Iris pigment epithelial cell (primary cell): ENCODE measurements around the gene DLG2.

Experiments used
- DNase-seq: peaks from one replicate; pipeline ENCODE4 v3.0.0-alpha.2; 2011; ENCODE audit warnings: low read depth

DLG2 gene

DNA sequence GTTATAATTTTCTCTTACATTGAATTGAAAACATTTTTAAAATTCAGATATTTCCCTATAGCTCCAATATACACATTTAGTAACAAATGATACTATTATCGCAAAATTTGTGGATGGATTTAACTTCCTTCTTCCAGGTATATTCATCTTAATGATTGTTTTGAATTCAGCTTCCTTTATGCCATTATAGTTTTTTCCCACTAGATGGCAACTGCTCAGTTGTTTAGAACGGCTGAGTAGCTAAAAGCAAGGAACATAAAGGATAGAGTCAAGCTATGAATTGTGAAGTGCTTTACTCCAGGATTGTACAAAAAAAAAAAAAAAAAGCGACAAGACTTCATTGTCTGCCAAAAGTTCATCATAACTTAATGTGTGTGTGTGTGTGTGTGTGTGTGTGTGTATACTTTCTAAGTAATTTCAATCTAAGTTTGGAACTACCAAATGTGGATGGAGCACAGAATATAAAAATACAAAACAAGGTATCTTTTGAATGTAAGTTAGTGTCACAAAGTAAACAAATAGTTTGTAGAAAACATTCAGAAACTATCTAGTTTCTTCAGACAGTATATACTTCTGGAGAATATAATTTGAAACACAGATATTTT lies 846.4 kb downstream of the DLG2 start:
- DNase-seq, result peak; percentile 33

DNA sequence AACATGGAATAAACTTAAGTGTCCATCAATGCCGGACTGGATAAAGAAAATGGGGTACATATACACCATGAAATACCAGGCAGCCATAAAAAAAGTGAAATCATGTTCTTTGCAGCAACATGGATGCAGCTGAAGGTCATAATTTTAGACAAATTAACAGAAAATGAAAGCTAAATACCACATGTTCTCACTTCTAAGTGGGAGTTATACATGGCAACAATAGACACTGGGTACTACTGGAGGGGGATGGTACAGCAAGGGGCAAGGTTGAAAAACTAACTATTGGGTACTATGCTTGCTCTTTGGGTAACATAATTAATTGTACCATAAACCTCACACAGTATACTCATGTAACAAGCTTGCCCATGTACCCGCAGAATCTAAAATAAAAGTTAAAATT lies 851.6 kb downstream of the DLG2 start:
- no peak for DNase-seq

DNA sequence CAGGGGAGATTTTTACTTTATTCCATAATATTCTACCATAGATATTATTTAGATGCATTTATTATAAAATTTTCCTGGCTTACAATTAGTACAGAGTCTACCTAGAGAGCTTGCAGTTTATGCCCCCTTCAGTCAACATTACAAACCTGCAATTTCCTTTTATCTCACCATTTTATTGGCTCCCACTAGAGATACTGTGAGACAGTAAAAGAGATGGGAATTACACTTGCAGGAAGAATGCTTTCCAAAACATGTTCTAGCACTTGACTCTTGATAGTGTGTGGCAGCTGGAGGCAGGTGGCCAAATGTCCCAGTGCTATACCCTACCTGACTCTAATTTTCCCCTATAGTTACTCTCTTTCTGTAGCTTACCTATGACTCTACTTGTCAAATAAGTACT lies 863.2 kb downstream of the DLG2 start:
- no peak for DNase-seq

DNA sequence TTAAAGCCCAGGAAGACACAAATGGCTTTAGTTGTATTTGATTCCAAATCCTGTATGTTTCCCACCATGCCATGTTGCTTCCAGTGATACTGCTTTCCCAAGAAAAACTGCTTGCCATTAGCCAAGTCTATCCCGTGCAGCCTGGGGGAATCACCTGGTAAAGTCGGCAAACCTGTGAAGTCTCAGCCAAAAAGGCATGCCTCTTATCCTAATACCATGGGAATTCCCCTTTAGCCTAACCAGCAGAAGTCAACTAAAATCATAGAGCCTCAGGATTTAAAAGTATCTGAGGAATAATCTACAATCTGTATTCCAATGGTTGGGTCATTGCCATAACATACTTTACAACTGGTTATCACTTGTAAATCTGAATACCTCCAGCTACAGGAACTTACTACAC lies 869.4 kb downstream of the DLG2 start:
- DNase-seq, result no peak

DNA sequence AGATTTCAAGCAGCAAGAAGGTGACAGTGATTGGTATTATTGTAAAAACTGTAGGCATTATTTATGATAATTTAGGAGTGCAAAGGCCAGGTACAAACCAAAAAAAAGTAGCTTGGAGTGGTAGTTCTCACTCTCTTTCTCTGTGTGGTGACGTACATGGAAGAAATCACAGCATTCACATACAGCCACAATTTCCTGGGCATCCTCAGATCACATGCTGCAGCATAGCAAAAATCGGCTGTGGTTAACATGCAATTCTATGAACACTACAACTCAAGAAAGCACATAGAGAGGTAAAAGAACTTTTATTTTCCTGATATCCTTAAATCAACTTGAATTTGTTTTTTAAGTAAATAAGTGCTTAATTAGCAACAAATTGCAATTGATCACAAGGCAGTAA lies 875.8 kb downstream of the DLG2 start:
- DNase-seq, result no peak

DNA sequence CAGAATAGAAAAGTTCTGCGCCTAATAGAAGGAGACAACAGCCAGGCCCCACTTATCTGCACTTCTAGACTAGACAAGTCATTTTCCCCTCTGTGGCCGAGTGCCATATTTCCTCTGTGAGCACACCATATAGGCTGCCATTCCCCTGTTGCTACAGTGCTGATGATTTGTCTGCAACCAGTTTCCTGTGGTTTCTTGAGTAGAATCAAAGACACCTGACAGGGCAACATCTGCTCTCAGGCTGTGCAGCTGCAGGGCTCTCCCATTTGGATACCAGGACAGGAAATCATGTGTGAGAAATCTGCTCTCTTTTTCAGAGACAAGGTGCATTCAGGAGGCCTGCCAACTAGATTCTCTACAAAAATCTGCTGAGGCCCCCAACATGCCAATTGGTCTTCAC lies 879.3 kb downstream of the DLG2 start:
- no peak for DNase-seq

DNA sequence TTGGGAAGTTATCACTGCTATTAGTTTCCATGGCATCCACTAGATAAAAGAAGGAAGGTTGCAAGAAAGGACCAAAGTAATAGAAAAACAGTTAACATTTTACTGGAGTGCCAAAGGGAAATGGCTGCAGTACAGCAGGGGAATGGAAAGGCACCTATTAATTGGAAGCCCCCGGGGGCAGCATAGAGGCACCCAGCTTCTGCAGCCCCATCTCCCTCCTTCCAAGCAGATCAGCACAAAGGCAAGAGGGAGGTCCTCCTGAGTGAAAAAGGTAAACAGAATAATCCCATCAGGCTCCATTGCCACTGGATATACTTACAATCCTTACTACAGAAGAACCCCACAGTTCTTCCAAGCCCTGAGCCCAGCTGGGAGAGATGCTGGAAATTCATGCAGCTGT lies 887.1 kb downstream of the DLG2 start:
- no peak for DNase-seq

DNA sequence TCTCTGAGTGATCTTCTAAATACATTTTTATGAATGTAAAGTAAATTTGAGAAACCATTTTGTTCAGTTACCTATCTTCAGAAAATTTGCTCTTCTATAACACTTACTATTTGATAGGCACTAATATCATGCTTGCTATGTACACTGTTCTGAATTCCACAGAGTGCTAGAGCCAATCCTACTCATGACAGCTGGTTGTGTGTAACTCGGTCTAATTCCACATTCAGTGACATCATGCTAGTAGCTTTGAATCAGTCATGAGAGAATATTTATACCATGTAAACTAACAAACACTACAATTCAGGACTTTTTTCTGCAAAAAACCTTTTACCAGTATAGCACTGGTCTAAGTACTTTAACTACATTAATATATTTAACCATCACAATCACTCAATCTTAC lies 902.9 kb downstream of the DLG2 start:
- no peak for DNase-seq

DNA sequence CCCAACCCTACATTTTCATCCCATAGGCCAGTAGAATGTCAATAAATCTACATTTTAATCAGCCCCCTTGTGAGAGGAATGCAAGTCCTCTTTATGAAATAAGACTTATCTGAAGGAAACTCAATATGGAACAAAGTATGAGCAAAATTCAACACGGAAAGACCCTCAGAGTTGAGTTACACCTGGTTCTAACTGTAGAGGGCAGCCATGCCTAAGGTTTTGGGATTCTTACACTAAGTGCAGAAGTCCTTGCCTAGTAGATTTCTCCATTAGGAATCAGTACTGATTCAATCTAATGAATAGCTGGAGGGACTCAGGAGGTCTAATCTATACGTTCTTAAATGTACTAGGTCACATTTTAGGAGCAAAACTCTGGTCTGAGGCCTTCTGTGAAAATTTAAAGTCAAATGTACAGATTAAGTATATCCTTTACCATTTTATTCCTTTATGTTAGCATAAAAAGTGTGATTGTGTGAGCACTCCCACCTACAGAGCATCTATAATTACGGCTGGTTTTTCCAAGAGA lies 904.5 kb downstream of the DLG2 start:
- DNase-seq, result no peak

DNA sequence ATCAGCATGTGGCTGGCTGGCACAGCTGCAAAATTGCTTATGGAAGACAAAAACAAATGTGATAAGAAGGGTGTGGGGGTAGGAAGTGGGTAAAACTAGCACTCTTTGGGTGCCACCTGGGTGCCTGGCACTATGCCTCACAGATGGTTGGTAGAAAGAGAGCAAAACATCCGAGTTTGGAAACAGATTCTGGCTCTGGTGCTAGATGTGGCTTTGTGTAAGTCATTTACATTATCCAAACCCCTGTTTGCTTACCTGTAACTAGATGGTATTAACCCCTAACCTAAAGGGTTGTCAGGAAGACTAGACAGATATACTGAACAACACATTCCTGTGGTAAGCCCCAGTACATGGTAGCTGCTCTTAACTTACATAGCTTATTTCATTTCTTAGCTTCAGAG lies 905.6 kb downstream of the DLG2 start:
- no peak for DNase-seq

DNA sequence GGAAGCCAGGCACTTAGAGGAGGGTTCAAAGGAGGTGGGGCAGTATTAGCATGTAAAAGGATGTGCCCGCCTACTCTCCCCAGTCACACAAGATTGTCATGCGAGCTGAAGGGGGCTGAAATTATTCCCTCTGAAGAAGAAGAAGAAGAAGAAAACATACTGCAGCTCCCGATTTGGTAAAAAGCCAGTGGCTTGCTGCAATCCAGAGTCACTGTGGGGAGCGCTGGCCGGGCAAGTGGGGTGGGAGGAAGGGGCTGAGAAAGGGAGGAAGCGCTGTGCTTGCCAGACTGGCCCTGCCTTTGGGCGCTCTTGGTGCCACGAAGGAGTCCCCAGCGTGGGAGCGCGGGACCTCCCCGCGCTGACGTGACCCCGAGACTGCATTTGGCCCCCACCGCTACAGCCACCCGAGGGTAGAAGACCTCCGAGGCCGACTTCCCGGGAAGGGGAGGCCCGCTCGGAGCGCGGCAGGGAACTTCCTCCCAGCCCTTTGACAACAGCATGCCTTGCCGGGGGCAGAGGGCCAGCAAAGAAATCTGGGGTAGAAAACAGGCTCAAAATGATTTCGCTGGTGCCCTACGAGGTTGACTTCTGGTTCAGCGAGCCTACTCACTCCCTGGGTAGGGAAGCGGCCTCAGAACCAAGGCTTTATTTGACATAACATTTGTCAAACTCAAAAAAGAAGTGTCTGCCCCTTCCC lies 906.3 kb downstream of the DLG2 start:
- DNase-seq, result no peak

DNA sequence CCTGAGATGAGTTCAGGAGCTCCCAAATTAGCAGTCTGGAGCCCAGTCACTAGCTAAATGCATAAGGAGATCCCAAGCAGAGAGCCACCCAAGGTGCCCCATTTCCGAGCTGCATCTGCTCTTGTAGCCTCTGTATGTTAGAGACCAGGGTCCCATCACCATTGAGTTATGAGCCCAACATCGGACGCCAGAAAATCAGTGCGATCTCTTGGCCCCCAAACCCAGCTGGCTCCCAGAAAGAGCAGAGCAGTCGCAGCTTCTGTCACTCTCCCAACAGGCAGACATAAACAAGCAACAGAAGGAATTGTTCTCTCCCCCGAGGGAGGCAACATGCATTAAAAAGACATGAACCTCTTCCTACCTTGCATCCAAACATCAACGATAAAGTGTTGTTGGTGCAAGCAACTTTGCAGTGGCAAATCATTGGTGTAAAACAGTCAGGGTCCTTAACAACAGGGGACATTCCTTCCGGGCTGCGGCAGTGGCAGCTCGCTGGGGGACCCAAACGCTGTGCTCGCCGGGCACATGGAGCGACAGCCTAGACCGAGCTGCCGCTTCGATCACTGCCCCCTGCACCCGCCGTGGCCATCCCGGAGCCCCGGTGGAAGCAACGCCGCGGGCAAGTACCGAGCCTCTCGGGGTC lies 907.1 kb downstream of the DLG2 start:
- no peak for DNase-seq

DNA sequence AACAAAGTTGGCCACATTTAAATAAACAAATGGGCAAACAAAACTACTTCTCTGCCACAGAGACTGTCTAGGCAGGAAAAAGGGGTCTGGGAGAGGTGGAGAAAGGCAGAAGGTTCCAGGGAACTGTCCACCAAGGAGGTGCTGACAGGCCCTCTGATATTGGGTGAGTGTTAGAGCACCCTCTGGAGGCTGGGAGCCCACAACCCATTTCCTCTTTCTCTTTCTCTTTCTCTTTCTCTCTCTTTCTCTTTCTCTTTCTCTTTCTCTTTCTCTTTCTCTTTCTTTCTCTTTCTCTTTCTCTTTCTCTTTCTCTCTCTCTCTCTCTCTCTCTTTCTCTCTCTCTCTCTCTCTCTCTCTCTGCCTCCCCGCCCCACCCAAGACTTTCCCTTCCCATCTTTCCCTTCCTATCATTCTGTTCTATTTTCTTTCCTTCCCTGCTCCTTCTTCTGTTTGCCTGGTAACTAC lies 912.8 kb downstream of the DLG2 start:
- peak; percentile 39 for DNase-seq

DNA sequence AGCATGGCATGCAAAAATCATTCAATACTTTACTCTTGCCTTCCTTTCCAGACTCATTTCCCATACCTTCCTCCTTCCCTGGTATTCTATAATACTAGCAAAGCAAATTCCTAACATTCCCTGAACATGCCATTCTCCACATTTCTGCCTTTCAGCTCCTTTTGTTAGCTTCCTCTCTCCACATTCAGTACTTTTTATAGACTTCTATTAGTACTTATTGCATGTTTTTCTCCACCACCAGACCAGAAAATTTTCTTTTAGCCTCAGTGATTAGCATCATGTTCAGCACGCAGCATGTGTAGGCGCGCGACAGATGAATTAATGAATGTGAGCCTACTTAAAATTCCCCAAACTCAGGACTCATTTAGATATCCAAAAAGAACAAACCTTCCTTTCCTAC lies 935.3 kb downstream of the DLG2 start:
- no peak for DNase-seq

DNA sequence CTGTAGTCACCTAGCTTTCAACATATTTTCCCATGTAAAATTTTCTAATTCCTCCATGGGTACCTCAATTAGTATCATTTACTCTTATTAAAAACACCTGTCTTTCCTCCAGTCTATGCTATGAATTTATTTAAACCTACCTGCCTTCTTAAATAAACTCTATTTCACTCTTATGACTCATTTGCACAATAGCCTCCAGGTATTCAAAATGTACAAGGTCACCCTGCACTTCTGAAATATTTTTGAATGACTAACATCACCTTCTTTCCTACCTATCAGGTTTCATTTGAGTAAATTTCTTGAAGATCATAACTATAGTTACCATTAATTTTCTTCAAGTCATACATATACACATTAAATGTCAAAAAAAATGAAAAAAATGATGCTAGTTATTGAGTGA lies 939.7 kb downstream of the DLG2 start:
- no peak for DNase-seq

DNA sequence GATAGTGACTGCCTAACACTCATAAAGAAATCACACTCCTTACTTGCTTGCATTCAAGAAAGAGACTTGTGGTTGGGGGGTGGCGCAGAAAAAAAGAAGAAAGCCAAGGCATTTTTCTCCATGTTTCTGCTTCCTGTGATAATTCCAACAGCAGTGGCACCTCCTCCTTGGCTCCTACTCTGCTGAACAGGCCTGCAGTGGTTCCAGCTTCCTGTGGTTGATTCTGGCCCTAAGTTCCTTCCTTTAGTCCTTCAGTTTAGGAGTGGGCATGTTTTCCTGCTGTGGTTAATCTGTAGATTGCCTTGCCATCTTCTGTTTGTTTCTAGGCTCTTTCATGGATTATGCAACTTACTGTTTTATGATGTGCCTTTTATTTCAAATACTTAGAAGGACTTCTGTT lies 940.4 kb downstream of the DLG2 start:
- DNase-seq, result no peak

DNA sequence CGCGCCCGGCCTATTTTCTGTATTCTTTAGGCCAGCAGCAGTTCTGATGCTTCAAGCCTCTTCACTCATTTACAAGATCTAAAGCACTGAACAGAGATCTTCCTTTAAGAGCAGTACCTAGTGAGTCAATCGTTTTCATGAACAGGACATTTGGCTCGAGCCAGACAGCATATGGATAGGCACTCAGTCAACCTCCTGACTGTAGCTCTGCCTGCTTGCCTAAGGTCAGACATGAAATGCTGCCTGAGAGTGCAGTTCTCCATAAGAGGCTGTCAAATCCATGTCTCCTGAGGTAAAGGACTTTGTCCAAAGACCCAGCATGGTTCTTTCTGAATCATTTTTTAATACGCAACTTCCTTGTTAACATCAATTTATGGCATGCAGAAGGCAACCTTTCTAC lies 941.2 kb downstream of the DLG2 start:
- no peak for DNase-seq

DNA sequence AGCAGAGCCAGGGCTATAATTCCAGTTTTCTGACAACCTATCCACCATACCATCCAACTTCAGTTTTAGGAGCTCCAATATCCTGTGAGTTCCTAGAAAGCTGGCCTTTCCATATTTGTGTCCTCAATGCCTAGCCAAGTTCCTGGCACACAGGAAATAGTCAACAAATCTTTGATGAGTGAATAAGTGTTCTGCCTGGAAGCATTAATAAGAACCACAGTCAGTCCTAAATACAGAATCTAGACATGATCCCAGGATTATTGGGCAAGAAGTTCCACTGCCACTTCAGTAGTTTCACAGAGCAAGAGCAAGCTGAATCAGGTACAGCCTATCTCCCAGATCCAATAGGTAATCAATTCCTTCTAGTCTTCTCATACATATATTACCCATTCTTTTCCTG lies 942.0 kb downstream of the DLG2 start:
- no peak for DNase-seq

DNA sequence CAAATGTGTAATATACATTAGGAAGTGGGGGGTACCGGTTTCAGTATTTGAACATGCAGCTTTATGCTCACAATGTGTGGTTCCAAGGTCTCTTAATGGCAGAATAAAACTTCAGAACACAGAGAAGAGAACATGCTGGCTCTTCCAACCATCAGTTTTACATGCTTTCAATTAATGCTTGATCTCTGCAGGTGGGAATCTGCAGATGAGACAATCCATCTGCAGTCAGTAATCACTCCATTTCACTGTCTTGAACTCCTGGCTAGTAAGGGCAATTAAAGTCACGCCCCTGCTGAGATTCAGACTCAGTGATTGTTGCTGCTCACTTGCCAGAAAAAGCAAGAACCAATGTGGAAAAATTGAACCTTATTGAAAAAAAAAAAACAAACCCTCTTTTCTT lies 945.7 kb downstream of the DLG2 start:
- no peak for DNase-seq

DNA sequence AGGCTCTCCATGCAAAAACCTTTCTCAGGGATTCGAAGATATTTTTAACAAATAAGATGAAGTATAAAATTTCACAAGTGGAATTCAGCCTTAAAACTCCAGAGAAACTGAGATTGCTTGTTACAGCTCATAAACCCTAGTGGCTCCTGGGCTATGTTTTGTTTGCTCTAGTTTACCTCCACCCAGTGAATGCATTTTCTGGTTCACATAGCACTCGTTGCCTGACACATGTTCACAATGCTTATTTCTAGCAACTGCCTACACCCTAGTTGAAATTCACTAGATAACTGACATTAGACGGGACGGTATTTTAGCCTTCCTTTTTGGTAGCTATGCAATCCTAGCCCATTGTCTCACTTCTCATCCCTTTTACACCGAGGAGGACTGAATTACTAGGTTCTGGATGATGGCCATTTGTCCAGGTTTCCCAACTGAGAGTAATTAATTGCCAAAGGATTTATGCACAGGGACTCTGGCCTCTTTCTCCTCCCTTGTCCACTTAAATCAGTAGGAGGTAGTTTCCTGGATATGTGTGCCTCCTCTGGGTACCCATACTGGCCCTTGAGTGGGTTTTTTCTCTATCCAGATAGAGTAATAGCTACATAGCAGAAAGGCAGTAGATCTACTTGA lies 951.6 kb downstream of the DLG2 start:
- DNase-seq, result no peak

DNA sequence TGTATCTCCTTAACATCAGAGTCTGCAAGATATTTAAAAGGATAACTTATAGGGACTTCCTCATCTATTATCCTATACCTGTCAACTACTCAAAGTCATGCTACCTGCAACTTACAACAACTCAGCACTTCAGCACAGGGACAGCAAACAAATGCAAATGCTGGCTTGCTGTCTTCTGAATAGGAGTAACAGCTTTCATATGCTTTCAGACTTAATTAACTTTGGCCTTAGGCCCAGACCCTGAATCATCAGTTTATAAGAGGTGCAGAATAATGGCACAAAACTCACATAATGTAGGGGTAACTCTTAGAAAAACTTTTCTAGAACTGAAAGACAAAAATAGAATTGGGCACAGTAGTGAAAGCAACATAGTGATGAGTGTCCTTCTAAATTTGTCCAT lies 953.4 kb downstream of the DLG2 start:
- DNase-seq, result peak; percentile 1

DNA sequence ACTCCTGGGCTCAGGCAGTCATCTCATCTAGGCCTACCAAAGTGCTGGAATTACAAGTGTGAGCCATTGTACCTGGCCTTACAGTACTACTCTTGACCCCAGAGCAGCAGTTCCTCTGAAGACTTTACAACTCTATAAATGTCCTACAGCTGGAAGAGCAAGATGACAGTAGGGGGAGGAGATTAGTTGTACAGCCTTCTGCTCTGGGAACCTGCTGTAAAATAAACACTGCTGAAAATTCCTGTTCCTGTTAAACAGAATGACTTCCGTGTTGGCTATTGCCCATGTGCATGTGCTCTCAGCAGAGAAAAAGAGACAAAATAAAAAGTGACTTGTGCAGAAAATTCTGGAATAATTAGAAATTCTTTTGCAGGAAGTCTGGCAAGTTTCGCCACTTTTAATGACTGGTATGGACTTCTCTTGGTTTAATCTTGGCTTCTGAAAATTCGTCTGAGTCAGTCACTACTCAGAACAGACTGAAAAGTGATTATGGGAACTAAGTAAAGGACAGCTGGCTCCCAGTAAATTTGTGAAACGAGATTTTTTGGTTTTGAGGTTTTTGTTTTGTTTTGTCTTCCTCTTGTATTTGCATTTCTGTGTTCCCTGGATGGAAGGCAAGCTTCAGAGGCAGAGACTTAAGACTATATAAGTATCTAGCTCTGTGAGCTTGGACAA lies 955.7 kb downstream of the DLG2 start:
- DNase-seq, result no peak
